Peyer's patch (tissue), 4 donors: ENCODE data around the gene TBC1D17.

ENCODE experiments used
- CTCF ChIP-seq, 6 experiments: fragments of 450-650 bp in 4 of 6; fragments of 200-600 bp in 2 of 6; sonication (generic) in 1 of 6; IDR thresholded peaks; one replicate each; pipeline ENCODE4 v1.5.1; 2017 to 2019; ENCODE audit warnings: antibody characterized with exemption in 6 of 6, mild to moderate bottlenecking in 3 of 6, moderate library complexity in 1 of 6
- POLR2A ChIP-seq, 2 donors: fragments of 450-650 bp; IDR thresholded peaks; one replicate each; pipeline ENCODE4 v1.5.1; 2017; ENCODE audit warnings: antibody characterized with exemption in 2 of 2, mild to moderate bottlenecking in 2 of 2, moderate library complexity in 2 of 2

GRCh38 chr19:49923055-49924003 is 45.8 kb downstream of the TBC1D17 start:
- TF ChIP-seq CTCF (IDR thresholded peaks at IDR 0.05) = no peak
- TF ChIP-seq POLR2A (IDR thresholded peaks at IDR 0.05) = no peak
